Medulla oblongata (tissue), 1 donor: ENCODE measurements around the gene CAP2.
"Not testable (repeated sequence)": the region's sequence is repeated elsewhere in the genome, so short reads cannot be mapped to it uniquely, and the experiment has no call there.

Experiments
- DNase-seq: peaks from one replicate; pipeline ENCODE4 v3.0.0-alpha.2; 2015; ENCODE audit errors: extremely low spot score

The CAP2 gene

DNA sequence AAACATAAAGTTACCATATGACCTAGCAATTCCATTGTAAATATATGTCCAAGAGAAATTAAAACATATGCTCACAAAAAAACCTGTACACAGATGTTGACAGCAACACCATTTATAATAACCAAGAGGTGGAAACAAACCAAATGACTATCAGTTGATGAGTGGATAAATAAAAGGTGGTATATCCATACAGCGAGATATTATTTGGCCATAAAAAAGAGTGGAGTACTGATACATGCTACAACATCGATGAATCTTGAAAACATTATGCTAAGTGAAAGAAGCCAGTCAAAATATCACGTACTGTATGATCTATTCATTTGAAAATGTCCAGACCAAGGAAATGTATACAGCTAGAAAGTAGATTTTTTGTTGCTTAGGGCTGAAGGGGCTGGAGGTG, 2.9 kb downstream of the CAP2 start:
- no peak for DNase-seq

DNA sequence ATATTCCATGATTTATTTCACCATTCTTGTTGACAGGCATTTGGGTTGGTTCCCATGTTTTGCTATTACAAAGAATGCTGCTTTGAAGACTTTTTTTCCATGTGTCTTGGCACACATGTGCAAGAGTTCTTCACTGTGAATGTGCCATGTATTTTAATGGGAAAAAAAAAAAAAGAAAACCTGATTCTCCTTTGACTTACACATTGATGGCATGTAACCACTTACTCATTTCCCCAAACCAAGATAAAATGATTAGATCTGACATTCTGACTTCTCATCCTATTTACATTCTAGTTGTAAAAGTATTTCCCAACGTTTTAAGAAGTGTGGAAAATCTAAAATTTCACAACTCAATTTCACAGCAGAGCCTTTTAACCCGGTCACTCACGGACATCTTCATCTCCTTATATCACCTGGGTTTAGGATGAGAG, 4.4 kb downstream of the CAP2 start:
- no peak for DNase-seq

DNA sequence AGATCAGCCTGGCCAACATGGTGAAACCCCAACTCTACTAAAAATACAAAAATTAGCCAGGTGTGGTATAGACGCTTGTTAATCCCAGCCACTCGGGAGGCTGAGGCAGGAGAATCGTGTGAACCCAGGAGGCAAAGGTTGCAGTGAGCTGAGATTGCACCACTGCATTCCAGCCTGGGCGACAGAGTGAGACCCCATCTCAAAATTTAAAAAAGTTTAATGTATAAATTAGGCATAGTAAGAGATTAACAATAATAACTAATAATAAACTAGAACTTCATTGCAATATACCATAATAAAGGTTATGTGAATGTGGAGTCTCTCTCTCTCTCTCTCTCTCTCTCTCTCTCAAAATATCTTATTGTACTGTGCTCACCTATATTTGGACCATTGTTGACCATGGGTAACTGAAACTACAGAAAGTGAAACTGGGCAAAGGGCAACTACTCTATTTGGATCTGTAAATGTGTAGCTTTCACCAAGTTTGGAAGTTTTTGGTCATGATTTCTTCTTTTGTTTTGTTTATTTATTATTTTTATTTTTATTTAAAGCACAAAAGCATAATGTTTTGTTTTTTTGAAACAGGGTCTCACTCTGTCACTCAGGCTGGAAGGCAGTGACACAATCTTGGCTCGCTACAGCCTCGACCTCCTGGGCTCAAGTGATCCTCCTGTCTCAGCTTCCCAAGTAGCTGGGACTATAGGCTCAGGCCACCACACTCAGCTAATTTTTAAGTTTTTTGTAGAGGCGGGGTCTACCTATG, 12.0 kb downstream of the CAP2 start:
- not testable (repeated sequence) for DNase-seq

DNA sequence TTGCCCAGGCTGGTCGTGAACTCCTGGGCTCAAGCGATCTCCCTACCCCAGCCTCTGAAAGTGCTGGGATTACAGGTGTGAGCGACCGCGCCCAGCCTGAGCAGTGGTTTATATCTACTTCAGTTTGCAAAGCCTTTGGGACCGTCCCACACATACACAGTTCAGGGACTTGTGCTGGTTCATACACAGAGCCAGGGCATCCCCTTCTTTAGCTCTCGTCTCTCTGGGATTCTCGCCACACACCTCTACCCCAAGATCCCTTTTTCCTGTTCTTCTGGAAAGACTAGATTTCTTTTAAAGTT, 12.5 kb downstream of the CAP2 start:
- no peak for DNase-seq

DNA sequence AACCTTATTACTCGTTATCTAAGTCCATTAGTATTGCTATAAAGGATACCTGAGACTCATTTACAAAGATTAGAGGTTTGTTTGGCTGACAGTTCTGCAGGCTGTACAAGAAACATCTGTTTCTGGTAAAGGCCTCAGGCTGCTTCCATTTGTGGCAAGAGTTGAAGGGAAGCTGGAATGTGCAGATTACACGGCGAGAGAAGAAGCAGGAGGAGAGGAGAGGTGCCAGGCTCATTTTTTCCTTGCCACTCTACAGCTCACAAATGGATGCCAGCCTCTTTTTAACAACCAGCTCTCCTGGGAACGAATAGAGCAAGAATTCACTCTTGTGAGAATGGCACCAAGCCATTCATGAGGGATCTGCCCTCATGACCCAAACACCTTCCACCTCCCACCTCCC, 14.7 kb downstream of the CAP2 start:
- DNase-seq, result no peak

DNA sequence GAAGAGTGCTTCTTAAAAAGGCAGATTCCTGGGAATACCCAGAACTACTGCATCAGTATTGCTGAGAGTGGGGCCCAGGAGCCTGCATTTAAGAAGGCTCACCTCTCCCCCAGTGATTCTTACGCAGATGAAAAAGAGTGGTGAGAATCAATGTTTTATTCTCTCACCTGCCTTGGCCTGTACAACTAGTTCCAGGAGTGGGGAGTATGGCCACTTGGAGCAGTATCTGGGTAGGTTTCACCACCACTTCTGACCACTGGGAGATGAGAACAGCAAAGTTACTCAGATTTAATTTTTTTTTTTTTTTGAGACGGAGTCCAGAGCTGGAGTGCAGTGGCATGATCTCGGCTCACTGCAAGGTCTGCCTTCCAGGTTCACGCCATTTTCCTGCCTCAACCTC, 16.9 kb downstream of the CAP2 start:
- no peak for DNase-seq

DNA sequence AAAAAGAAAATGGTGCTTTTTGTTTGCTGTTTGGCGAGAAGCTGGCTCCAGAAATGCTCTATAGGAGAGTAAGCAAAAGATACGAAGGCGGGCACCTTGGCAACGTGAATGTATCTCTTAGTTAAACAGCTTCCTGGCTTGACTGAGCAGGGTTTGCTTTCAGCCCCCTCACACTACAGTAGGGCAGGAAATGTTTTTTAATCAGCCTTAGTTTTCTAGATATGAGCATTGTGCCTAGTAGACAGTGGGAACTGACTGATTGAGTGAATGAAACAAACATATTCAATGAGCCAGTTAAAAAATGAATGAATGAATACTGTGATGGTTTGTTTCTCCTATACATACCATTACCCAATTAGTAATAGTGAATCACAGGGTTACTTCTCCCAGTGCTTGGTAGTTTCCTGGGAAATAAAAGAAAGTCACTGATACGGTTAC, 19.9 kb downstream of the CAP2 start:
- DNase-seq, result no peak

DNA sequence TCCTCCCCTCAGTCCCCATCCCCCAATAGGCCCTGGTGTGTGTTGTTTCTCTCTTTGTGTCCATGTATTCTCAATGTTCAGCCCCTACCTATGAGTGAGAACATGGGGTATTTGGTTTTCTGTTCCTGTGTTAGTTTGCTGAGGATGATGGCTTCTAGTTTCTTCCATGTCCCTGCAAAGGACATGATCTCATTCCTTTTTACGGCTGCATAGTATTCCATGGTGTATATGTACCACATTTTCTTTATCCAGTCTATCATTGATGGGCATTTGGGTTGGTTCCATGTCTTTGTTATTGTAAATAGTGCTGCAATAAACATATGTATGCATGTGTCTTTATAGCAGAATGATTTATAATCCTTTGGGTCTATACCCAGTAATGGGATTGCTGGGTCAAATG, 21.0 kb downstream of the CAP2 start:
- DNase-seq, result not testable (repeated sequence)

DNA sequence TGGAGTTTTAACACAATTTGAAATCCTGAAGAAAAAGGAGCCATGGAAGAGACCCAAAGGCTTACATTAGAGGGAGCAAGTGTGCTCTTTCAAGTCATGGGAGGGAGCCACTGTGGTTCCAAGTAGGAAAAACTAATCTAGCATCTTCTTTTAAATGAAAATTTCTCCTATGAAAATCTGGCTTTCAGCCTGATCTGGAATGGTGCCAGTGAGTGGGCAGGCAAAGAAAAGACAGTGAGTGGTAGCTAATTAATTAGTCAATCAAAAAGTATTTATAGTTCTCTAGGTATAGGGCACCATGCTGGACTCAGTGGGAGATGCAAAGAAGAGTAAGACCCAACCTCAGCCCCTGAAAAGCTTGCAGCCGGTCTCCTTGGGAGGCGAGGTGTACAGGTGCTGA, 21.9 kb downstream of the CAP2 start:
- DNase-seq, result no peak

DNA sequence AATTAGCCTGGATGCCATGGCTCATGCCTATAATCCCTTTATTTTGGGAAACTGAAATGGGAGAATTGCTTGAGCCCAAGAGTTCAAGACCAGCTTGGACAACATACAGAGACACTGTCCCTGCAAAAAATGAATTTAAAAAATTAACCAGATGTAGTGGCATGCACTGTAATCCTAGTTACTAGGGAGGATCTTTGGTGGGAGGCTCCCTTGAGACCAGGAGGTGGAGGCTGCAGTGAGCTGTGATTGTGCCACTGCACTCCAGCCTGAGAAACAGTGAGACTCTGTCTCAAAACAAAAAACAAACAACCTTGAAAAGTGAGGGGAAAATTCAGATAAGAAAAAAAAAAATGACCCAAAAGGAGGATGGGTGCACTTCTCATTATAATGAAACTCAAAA, 23.4 kb downstream of the CAP2 start:
- DNase-seq, result no peak

DNA sequence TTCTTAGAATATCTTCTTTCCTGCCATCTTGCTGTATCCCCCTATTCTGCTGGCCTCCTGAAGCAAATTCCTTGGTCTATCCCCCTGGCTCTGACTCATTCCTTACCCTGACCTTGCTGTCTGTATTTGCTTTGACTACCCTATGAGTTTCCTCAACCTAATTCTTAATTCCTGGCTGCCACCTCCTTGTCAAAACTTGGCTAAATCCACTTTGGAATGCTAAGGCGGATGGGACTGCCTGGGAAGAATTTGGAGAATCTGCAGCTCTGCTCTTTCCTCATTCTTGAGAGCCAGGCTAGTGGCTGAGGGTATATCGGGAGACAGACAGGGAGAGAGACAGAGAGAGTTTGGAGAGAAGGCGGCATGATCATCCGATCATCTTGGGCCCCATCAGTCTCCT, 24.4 kb downstream of the CAP2 start:
- no peak for DNase-seq

DNA sequence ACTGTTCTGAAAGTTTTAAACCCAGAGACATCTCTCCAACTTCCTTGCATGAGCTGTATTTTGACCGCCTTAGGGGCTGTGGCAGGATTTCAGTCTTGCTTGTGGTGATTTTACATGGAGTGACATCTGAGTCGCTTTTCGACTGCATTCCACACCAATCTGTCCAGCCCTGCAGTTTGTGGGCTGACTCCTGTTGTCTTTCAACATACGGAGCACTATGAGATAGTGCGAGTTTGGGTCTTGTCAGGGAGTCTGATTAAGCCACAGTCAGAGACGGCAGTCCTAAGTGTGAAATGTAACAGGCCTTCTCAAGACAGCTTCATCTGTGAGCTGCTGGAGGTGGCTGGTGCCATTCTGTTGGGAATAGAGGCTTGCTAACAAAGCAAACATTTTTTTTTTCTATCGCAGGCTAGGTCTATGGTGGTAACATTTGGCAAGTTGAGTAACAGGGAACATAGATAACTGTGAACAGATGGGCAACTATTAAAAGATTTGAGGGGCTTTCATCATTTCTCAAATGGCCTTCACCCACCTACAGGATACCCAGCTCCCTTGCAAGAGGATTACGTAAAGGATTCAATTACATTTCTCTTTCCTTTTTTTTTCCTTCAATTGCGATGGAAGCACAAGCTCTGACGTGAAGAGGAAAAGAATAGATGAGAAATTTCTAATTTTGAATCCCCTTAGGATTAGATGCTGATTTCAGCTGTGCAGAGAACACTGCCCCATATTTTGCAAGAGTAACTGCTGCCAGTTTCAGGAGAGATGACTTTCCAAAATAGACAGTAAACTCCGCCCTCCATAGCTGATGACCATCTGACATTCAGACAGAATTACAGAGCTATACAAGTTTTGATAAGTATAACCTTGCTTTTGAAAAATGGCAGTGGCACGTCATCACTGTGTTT, 25.1 kb downstream of the CAP2 start:
- DNase-seq, result no peak

DNA sequence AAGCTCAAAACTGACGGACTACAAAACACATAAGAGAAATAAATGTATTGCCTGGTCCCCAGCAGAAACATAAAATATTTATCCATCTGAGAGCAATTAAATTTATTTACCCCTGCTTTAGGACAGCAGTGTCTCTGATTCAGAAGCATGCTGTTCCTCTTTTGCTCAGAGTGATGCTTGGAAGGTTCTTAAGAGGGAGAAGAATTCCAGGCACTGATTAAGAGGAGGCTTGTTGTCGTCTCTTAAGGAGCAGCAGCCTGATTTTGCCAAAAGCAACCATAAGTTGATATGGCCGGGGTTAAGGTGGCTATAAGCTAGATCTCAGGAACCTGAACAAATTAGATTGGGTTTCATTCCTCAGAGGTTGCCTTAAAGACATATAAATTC, 25.8 kb downstream of the CAP2 start:
- DNase-seq, result no peak

DNA sequence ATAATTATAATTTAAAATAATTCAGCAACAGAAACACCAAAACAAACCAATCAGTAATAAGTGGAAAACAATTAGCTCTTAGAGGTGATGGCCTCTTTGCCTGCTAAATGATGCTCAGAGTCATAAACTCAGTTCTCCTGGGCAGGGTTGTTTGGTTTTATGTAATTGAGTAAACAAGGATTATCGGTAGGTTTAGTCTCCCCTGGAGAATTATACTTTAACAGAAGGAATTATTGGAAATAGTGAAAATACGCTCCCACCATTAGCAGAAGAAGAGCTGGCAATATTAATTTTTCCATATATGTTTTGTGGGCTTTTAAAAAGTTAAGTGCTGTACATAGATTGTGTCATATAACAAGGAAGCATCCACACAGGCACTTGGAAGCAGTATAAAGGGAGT, 27.0 kb downstream of the CAP2 start:
- no peak for DNase-seq

DNA sequence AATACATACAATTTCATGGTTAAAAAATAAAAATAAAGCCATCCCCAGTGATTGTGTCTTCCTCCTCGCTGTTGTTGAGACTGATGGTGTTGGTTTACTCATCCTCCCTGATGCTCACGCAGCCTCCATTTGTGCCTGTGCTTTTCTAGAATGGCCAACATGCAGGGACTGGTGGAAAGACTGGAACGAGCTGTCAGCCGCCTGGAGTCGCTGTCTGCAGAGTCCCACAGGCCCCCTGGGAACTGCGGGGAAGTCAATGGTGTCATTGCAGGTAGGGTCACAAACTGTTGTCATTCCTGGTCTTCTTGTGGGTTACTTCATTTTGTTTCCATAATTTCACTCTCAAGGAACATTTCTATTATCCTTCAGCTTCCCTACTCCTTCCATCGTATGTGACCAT, 28.0 kb downstream of the CAP2 start:
- no peak for DNase-seq

DNA sequence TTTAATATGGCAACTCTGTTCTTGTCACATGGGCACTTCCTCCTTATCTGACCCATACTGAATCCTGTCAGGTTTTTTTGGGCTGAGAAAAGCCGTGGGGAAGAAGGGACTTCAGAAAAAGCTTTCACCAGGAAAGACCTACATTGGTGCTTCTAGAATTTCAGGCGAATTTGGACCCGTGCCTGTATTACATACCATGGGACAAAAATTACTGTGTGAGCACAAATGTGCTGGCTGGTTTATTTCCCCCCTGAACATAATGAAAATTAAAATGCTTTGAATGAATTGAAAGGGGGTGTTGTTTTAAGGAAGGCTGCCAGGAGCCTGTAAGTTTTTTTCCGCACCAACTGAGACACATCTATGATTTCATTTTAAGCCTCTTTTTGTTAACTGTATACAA, 29.6 kb downstream of the CAP2 start:
- DNase-seq, result no peak

DNA sequence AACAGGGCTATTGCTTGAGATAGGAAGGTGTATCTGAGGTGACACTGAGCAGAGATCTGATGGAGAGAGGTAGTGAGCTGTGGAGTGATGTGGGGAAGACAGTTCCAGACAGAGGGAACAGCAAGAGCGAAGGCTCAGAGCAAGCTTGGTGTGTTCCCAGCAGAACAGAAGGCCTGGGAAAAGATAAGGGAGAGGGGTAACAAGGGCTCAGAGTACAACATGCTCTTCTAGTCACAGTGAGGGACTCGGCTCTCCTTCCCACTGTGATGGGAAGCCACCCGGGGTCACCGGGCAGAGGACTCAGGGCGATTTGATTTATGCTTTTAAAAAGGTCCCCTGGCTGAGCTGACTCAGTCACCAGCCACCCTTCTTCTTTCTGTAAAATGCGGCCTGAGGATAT, 33.7 kb downstream of the CAP2 start:
- DNase-seq, result no peak

DNA sequence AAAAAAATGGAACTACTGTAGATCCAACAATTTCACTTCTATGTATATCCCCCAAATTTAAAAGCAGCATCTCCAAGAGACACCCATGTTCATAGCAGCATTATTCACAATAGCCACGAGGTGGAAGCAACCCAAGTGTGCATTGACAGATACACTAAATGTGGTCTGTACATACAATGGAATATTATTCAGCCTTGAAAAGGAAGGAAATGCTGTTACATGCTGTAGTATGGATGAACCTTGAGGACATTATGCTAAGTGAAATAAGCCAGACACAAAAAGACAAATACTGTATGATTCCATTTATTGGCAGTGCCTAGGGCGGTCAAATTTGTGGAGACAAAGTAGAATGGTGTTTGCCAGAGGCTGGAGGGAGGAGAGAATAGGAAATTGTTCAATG, 34.2 kb downstream of the CAP2 start:
- DNase-seq, result no peak

DNA sequence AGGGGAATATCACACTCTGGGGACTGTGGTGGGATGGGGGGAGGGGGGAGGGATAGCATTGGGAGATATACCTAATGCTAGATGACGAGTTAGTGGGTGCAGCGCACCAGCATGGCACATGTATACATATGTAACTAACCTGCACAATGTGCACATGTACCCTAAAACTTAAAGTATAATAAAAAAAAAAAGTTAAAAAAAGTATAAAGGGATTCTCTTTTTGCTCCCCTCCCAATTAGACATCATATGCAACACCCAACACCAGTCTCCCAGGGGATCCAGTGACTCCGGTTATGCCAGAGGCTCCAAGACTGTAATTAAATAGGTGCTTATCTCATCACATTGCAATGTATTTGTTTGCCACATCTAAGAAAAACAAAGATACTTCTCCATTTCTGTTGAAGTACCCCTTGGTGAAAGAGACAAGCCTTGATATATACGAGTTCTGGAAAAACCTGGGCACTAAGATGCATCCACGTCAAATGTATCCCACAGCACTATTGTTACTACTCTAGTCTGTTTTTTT, 35.3 kb downstream of the CAP2 start:
- not testable (repeated sequence) for DNase-seq

DNA sequence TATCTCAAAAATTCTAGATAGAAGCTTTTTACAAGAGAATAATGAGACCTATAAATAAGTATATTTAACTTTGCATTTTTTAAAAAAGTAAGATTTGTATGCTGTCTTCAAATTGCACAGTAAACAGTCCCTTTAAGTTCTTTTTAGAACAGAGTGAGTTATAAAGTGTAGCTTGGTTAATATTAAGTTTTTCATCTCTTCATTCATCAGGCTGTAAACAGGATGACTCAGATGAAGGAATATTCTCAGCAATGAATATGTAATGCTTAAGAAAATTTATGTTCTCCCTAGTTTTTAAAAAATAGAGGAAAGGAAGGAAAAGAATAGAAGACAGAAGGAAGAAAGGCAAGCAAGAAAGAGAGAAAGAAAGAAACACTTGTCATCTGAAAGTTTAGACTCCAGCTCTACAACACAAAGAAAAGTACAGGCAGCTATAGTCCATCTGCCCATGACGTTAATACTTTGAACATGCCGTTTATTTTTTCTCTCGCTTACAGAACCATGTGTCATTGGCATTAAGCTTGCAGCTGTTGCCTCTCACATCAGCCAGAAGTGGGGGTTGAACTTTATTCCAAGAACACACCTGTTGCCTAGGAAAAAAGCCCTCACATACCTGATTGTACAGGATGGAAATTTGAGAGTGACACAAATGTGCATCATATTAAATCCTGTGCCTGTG, 36.1 kb downstream of the CAP2 start:
- no peak for DNase-seq

DNA sequence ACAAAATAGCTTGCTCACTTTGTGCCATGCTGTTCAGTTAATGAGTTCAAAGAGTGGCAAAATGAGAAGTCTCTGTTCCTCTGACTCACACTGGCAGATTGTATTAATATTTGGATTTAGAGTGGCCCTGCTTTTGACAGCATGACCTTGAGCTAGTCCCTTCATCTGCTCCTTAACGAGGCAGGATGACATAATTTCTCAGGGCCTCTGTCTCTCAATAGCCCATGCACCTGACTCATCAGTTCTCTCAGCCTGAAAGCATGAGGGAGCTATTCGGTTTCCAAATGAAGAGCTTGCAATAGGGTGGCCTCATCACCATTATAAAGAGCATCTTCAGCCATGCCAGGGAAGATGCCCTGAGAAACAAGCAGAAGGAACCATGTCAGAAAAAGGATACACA, 38.2 kb downstream of the CAP2 start:
- DNase-seq, result no peak

DNA sequence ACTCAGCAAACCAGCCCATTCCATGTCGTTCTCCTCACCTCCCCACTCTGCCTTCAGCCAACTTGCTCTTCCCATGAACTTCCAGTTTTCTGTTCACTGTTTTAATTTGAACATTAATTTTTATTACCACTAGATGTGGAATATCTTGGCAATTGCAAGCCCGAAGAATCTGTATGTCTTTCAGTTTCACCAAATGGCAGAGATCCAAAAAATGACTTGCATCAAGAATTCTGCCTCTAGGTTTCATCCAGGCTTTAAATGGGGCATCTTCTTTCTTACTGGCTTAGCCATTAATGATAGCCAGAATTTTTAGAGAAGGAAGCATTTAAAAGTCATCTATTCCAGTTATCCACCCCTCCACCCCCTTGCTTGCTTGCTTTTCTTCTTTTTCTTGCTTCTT, 39.0 kb downstream of the CAP2 start:
- no peak for DNase-seq
